ENCODE results near the gene TAPBPL. TPM values are rescaled to one million over a fixed set of nuclear protein-coding genes. Genes with fewer than 3 reads are reported as not detected.
A peak's percentile ranks its signal among the peaks of the same experiment; 100 is the strongest.

TAPBPL gene
- total and polyA plus RNA-seq, 2 of the 13 experiments (the other 11 are each of a cell fraction or from before 2014, with no cell fraction given) = 10.0 to 14.5 TPM

GRCh38 chr12:6451348-6452244, at the start of gene TAPBPL (continued):
- TF ChIP-seq CENPX (CRISPR knock-in tag; IDR thresholded peaks at IDR 0.05) (no peak), ZNF232 (CRISPR knock-in tag; IDR thresholded peaks at IDR 0.05; ENCODE audit: borderline replicate concordance) (peak; percentile 72; the same call in 1 of the 2 replicates), DNMT1 (CRISPR knock-in tag; IDR thresholded peaks at IDR 0.05) (no peak), ZNF350 (CRISPR knock-in tag; IDR thresholded peaks at IDR 0.05; ENCODE audit: borderline replicate concordance, low read depth) (peak; percentile 31), PHF5A (CRISPR knock-in tag; IDR thresholded peaks at IDR 0.05; ENCODE audit: low read depth, unreplicated experiment) (peak; percentile 34), PRMT3 (CRISPR knock-in tag; IDR thresholded peaks at IDR 0.05; ENCODE audit: borderline replicate concordance, low read depth) (0 out of 2 replicates have a peak, but pooled peaks have one; percentile 65), PHF20 (CRISPR knock-in tag; IDR thresholded peaks at IDR 0.05) (no peak), KLF6 (CRISPR knock-in tag; IDR thresholded peaks at IDR 0.05) (no peak), ZNF549 (CRISPR knock-in tag; IDR thresholded peaks at IDR 0.05) (no peak), ZNF33A (CRISPR knock-in tag; IDR thresholded peaks at IDR 0.05; ENCODE audit: borderline replicate concordance) (no peak), ZNF629 (CRISPR knock-in tag; conservative IDR thresholded peaks at IDR 0.05) (no peak), MED1 (CRISPR knock-in tag; IDR thresholded peaks at IDR 0.05) (peak; percentile 25; the same call in 1 of the 2 replicates), JUND (CRISPR knock-in tag; IDR thresholded peaks at IDR 0.05) (no peak), SNAPC2 (CRISPR knock-in tag; IDR thresholded peaks at IDR 0.05) (no peak), TAF15 (IDR thresholded peaks at IDR 0.05; ENCODE audit: low read depth, low read length, poor library complexity, severe bottlenecking) (no peak), ZNF12 (CRISPR knock-in tag; IDR thresholded peaks at IDR 0.05) (no peak), ZNF589 (CRISPR knock-in tag; conservative IDR thresholded peaks at IDR 0.05) (no peak)
- TF ChIP-seq, protein P1, sequence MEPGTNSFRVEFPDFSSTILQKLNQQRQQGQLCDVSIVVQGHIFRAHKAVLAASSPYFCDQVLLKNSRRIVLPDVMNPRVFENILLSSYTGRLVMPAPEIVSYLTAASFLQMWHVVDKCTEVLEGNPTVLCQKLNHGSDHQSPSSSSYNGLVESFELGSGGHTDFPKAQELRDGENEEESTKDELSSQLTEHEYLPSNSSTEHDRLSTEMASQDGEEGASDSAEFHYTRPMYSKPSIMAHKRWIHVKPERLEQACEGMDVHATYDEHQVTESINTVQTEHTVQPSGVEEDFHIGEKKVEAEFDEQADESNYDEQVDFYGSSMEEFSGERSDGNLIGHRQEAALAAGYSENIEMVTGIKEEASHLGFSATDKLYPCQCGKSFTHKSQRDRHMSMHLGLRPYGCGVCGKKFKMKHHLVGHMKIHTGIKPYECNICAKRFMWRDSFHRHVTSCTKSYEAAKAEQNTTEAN (CRISPR knock-in tag; conservative IDR thresholded peaks at IDR 0.05) = peak; percentile 54; the same call in 1 of the 2 replicates
- TF ChIP-seq, protein P2, sequence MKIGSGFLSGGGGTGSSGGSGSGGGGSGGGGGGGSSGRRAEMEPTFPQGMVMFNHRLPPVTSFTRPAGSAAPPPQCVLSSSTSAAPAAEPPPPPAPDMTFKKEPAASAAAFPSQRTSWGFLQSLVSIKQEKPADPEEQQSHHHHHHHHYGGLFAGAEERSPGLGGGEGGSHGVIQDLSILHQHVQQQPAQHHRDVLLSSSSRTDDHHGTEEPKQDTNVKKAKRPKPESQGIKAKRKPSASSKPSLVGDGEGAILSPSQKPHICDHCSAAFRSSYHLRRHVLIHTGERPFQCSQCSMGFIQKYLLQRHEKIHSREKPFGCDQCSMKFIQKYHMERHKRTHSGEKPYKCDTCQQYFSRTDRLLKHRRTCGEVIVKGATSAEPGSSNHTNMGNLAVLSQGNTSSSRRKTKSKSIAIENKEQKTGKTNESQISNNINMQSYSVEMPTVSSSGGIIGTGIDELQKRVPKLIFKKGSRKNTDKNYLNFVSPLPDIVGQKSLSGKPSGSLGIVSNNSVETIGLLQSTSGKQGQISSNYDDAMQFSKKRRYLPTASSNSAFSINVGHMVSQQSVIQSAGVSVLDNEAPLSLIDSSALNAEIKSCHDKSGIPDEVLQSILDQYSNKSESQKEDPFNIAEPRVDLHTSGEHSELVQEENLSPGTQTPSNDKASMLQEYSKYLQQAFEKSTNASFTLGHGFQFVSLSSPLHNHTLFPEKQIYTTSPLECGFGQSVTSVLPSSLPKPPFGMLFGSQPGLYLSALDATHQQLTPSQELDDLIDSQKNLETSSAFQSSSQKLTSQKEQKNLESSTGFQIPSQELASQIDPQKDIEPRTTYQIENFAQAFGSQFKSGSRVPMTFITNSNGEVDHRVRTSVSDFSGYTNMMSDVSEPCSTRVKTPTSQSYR (CRISPR knock-in tag; IDR thresholded peaks at IDR 0.05; ENCODE audit: borderline replicate concordance) = no peak
- TF ChIP-seq, protein P3, sequence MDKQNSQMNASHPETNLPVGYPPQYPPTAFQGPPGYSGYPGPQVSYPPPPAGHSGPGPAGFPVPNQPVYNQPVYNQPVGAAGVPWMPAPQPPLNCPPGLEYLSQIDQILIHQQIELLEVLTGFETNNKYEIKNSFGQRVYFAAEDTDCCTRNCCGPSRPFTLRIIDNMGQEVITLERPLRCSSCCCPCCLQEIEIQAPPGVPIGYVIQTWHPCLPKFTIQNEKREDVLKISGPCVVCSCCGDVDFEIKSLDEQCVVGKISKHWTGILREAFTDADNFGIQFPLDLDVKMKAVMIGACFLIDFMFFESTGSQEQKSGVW (CRISPR knock-in tag; IDR thresholded peaks at IDR 0.05; ENCODE audit: borderline replicate concordance) = no peak
- TF ChIP-seq, protein P4, sequence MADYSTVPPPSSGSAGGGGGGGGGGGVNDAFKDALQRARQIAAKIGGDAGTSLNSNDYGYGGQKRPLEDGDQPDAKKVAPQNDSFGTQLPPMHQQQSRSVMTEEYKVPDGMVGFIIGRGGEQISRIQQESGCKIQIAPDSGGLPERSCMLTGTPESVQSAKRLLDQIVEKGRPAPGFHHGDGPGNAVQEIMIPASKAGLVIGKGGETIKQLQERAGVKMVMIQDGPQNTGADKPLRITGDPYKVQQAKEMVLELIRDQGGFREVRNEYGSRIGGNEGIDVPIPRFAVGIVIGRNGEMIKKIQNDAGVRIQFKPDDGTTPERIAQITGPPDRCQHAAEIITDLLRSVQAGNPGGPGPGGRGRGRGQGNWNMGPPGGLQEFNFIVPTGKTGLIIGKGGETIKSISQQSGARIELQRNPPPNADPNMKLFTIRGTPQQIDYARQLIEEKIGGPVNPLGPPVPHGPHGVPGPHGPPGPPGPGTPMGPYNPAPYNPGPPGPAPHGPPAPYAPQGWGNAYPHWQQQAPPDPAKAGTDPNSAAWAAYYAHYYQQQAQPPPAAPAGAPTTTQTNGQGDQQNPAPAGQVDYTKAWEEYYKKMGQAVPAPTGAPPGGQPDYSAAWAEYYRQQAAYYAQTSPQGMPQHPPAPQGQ (CRISPR knock-in tag; IDR thresholded peaks at IDR 0.05; ENCODE audit: borderline replicate concordance) = no peak

Data from HepG2 (cell line).